Loucy (cell line): ENCODE measurements around the gene LTBP2.

Experiments
- EZH2phosphoT487 ChIP-seq: fragments of 200-600 bp; IDR thresholded peaks from 2 replicates; pipeline ENCODE4 v1.6.1; 2018; ENCODE audit warnings: antibody characterized with exemption, mild to moderate bottlenecking, moderate library complexity, borderline replicate concordance
- TF ChIP-seq, protein P1 (sequence below): fragments of 200-600 bp; sonication (generic); conservative IDR thresholded peaks from 2 replicates; pipeline ENCODE4 v1.5.1; 2014; ENCODE audit warnings: mild to moderate bottlenecking, antibody characterized with exemption, low read length

DNA sequence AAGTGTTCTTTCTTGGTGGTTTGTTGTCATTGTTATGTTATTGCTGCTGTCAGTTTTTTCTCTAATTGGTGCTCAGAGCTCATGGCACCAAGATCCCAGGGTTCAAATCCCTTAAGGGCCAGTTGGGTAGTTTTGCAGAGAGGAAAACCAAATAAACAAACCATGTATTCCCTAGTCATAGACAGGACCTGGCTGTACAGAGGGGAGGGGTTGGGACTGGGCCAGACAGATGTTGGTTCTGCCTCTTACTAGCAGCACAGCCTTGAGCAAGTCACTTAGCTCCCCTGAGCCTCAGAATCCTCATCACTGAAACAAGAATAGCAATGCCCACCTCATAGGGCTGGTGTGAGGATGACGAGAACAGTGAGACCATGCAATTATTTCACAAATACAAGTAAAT lies 53.4 kb downstream of the LTBP2 start:
- TF ChIP-seq, protein P1, sequence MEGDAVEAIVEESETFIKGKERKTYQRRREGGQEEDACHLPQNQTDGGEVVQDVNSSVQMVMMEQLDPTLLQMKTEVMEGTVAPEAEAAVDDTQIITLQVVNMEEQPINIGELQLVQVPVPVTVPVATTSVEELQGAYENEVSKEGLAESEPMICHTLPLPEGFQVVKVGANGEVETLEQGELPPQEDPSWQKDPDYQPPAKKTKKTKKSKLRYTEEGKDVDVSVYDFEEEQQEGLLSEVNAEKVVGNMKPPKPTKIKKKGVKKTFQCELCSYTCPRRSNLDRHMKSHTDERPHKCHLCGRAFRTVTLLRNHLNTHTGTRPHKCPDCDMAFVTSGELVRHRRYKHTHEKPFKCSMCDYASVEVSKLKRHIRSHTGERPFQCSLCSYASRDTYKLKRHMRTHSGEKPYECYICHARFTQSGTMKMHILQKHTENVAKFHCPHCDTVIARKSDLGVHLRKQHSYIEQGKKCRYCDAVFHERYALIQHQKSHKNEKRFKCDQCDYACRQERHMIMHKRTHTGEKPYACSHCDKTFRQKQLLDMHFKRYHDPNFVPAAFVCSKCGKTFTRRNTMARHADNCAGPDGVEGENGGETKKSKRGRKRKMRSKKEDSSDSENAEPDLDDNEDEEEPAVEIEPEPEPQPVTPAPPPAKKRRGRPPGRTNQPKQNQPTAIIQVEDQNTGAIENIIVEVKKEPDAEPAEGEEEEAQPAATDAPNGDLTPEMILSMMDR = no peak
- no peak for TF ChIP-seq EZH2phosphoT487
